HepG2 (cell line): ENCODE results near the gene GPR37. TPM values are rescaled to one million over a fixed set of nuclear protein-coding genes. Genes with fewer than 3 reads are reported as not detected.

Experiments used
- ATAC-seq: fragments of 200-7000 bp; cut with Tn5 transposase; 3 replicates; pipeline ENCODE4 v1.9.1; 2020; ENCODE audit warnings: mild to moderate bottlenecking, moderate library complexity
- BruUV-seq: library from RNA; stranded (reverse); fragments of 400-500 nt; replicated peaks from 2 replicates; lab custom pipeline; 2021; lab: Mats Ljungman, UMichigan
- CTCF ChIA-PET: fragments of 300-600 bp; formaldehyde crosslinking; extraction: SDS; loops from one replicate; lab custom pipeline; 2021; ENCODE audit warnings: low total read pairs, inconsistent platforms, low intra/inter-chr PET ratio; lab: Yijun Ruan, JAX
- POLR2A ChIA-PET: fragments of 350-600 bp; sonication (Branson Sonifier 250); formaldehyde crosslinking; loops from one replicate; lab custom pipeline; 2020; ENCODE audit warnings: antibody characterized with exemption, inconsistent platforms; lab: Yijun Ruan, JAX
- DNase-seq: peaks from one replicate; pipeline ENCODE4 v3.0.0-alpha.2; 2015; ENCODE audit warnings: low spot score
- FAIRE-seq: peaks from 3 replicates; lab custom pipeline; 2011; peaks lifted over from hg19 to GRCh38; lab: Jason Lieb, UNC
- H2AFZ ChIP-seq: one replicate; pipeline ENCODE4 v1.6.1; 2011; ENCODE audit warnings: low read length, inconsistent platforms
- H3K27ac ChIP-seq: fragments of 300-600 bp; 3 replicates; pipeline ENCODE4 v1.8.0; 2011; ENCODE audit warnings: mixed run types, mild to moderate bottlenecking, mixed read lengths, low read length, inconsistent platforms; ENCODE audit not compliant: insufficient read depth; ENCODE audit errors: extremely low read length
- H3K27me3 ChIP-seq, 2 experiments: fragments of 200-600 bp in 1 of 2; 2 replicates in 1 of 2; 3 replicates in 1 of 2; pipeline versions ENCODE4 v1.6.0 to v1.8.0; 2011; ENCODE audit warnings: low read length in 2 of 2, mild to moderate bottlenecking in 2 of 2, moderate library complexity in 2 of 2, inconsistent platforms in 1 of 2; ENCODE audit not compliant: insufficient read depth in 2 of 2, control insufficient read depth in 1 of 2
- H3K36me3 ChIP-seq, 2 experiments: fragments of 200-600 bp in 1 of 2; replicated peaks in 1 of 2; 2 replicates in 1 of 2; 3 replicates in 1 of 2; pipeline versions ENCODE4 v1.5.1 to v1.8.0; 2011; ENCODE audit warnings: low read length in 2 of 2, inconsistent platforms in 1 of 2; ENCODE audit not compliant: insufficient read depth in 2 of 2, control insufficient read depth in 1 of 2
- H3K4me1 ChIP-seq: 2 replicates; pipeline ENCODE4 v1.5.1; 2012; ENCODE audit warnings: low read length, inconsistent platforms; ENCODE audit not compliant: insufficient read depth
- H3K4me2 ChIP-seq: 2 replicates; pipeline ENCODE4 v1.6.0; 2011; ENCODE audit warnings: low read depth, low read length, inconsistent platforms
- H3K4me3 ChIP-seq, 3 experiments: fragments of 200-600 bp in 1 of 3; sonication (generic), shearing (Covaris generic) in 1 of 3; replicated peaks in 1 of 3; 2 replicates each; pipeline ENCODE4 v1.5.1; 2011 to 2016; ENCODE audit warnings: low read length in 3 of 3, inconsistent platforms in 2 of 3, low read depth in 2 of 3, mild to moderate bottlenecking in 2 of 3, control low read depth in 1 of 3, mixed read lengths in 1 of 3; ENCODE audit not compliant: insufficient read depth in 1 of 3
- H3K79me2 ChIP-seq: one replicate; pipeline ENCODE4 v1.6.1; 2011; ENCODE audit warnings: low read length, inconsistent platforms; ENCODE audit not compliant: insufficient read depth
- H3K9ac ChIP-seq: 2 replicates; pipeline ENCODE4 v1.6.0; 2011; ENCODE audit warnings: mild to moderate bottlenecking, low read depth, low read length, inconsistent platforms; ENCODE audit not compliant: insufficient read depth
- H3K9me3 ChIP-seq: 2 replicates; pipeline ENCODE4 v1.5.1; 2012; ENCODE audit warnings: mild to moderate bottlenecking, low read length
- H4K20me1 ChIP-seq: 2 replicates; pipeline ENCODE4 v1.6.0; 2011; ENCODE audit warnings: inconsistent platforms, mild to moderate bottlenecking, low read length, moderate library complexity; ENCODE audit not compliant: insufficient read depth
- AGO2 ChIP-seq: fragments of 200-400 bp; formaldehyde crosslinking; optimal IDR thresholded peaks from 2 replicates; pipeline ENCODE3; 2017; ENCODE audit warnings: mild to moderate bottlenecking, low read depth, low read length, moderate library complexity
- ATF7 ChIP-seq, 2 experiments: fragments of 450-650 bp in 1 of 2; sonication (generic) in 1 of 2; formaldehyde crosslinking in 1 of 2; IDR thresholded peaks; 2 replicates each; pipeline versions ENCODE4 v1.4.0 to v1.6.1; 2016 to 2020; ENCODE audit warnings: antibody characterized with exemption in 1 of 2, mild to moderate bottlenecking in 1 of 2, missing genetic modification reagents in 1 of 2
- FIP1L1 ChIP-seq: fragments of 200-400 bp; formaldehyde crosslinking; IDR thresholded peaks from 2 replicates; pipeline ENCODE4 v1.6.1; 2018; ENCODE audit warnings: low read depth, mild to moderate bottlenecking, low read length, moderate library complexity, borderline replicate concordance; ENCODE audit not compliant: insufficient read depth
- HOXA9 ChIP-seq: sonication (generic); formaldehyde crosslinking; IDR thresholded peaks from 2 replicates; pipeline ENCODE4 v1.8.1; 2022; ENCODE audit warnings: missing genetic modification reagents, mild to moderate bottlenecking, moderate library complexity, borderline replicate concordance
- KAT7 ChIP-seq: IDR thresholded peaks from 2 replicates; pipeline ENCODE4 v1.6.1; 2018; ENCODE audit warnings: borderline replicate concordance, missing compliant biosample characterization
- MAFF ChIP-seq: IDR thresholded peaks from 2 replicates; pipeline ENCODE4 v1.6.1; 2011; ENCODE audit warnings: low read depth, low read length, improper control_type of control experiment
- MAFK ChIP-seq, 2 experiments: IDR thresholded peaks in 1 of 2; conservative IDR thresholded peaks in 1 of 2; 2 replicates each; pipeline ENCODE4 v1.6.1; 2011; ENCODE audit warnings: improper control_type of control experiment in 2 of 2, low read length in 2 of 2
- NFE2 ChIP-seq: sonication (generic); formaldehyde crosslinking; IDR thresholded peaks from 2 replicates; pipeline ENCODE4 v1.4.0; 2020; ENCODE audit warnings: missing genetic modification reagents
- RFXANK ChIP-seq: IDR thresholded peaks from 2 replicates; pipeline ENCODE4 v1.6.1; 2016
- ZKSCAN5 ChIP-seq: sonication (generic); formaldehyde crosslinking; IDR thresholded peaks from 2 replicates; pipeline ENCODE4 v1.5.1; 2020; ENCODE audit warnings: mild to moderate bottlenecking, missing genetic modification reagents
- ZNF274 ChIP-seq: sonication (generic); formaldehyde crosslinking; IDR thresholded peaks from 2 replicates; pipeline ENCODE4 v1.5.1; 2020; ENCODE audit warnings: mild to moderate bottlenecking, missing genetic modification reagents
- ZNF816 ChIP-seq: sonication (generic); formaldehyde crosslinking; IDR thresholded peaks from 2 replicates; pipeline ENCODE4 v1.8.0; 2022; ENCODE audit warnings: missing genetic modification reagents, mild to moderate bottlenecking, borderline replicate concordance
- ZXDC ChIP-seq: sonication (generic); formaldehyde crosslinking; IDR thresholded peaks from 2 replicates; pipeline ENCODE4 v1.5.0; 2020; ENCODE audit warnings: mild to moderate bottlenecking, missing genetic modification reagents
- in situ Hi-C: cut with HindIII; loops from 2 replicates; pipeline ENCODE4 v1.10.0; 2017; ENCODE audit warnings: low pct_unique_long_range_greater_than_20kb; ENCODE audit not compliant: extremely low pct_ligation_motif_present
- intact Hi-C: fragments of 100-400 bp; cut with micrococcal nuclease; formaldehyde crosslinking; loops from one replicate; pipeline ENCODE4 v1.10.0; 2022; ENCODE audit not compliant: unreplicated experiment
- polyA plus RNA-seq, 8 experiments: library from polyadenylated mRNA; depleted of rRNA in 3 of 8; stranded (reverse) in 7 of 8; unstranded in 1 of 8; fragments of >200 nt; fragmentation: Illumina TruSeq in 4 of 8; extraction: Trizol in 4 of 8; gene quantifications; 2 replicates each; pipeline versions ENCODE4 v1.2.1 to v1.2.3, GENCODE V29; 2011 to 2016; ENCODE audit warnings: low read depth in 4 of 8, missing spikeins in 1 of 8, mixed read lengths in 1 of 8; ENCODE audit not compliant: insufficient read depth in 1 of 8
- total RNA-seq, 5 experiments: library from RNA; depleted of rRNA; stranded (reverse); fragments of >200 nt; fragmentation: Illumina TruSeq; extraction: Trizol; gene quantifications; 2 replicates each; pipeline ENCODE4 v1.2.3, GENCODE V29; 2016; ENCODE audit warnings: low read depth in 1 of 5
- TF ChIP-seq, protein P1 (sequence below): sonication (generic); formaldehyde crosslinking; IDR thresholded peaks from 2 replicates; pipeline ENCODE4 v1.8.0; 2023; ENCODE audit warnings: mild to moderate bottlenecking, missing genetic modification reagents
- TF ChIP-seq, protein P2 (sequence below): sonication (generic); formaldehyde crosslinking; IDR thresholded peaks from 2 replicates; pipeline ENCODE4 v1.4.0; 2020; ENCODE audit warnings: missing genetic modification reagents, borderline replicate concordance
- TF ChIP-seq, protein P3 (sequence below): sonication (generic); formaldehyde crosslinking; conservative IDR thresholded peaks from 2 replicates; pipeline ENCODE4 v1.4.0; 2020; ENCODE audit warnings: missing genetic modification reagents

GPR37 gene
- total and polyA plus RNA-seq, 2 of the 13 experiments (the other 11 are each of a cell fraction or from before 2014, with no cell fraction given): not detected

DNA sequence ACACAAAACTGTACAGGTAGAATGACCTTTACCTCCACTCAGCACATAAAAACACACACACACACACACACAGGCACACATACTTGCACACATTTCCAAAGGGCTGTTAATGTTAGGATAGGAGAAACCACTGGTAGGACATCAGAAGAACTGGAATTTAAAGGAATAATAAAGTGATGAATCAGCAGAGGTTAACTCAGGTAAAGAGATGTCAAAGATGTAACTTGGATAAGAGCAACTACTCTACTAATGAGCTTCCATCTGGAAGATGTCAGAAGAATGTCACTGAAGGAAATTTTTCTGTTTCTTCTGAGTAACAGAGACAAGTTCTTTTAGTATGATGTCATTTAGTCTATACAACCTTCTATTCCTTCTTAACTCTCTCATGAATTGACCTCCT lies 26.4 kb upstream of the GPR37 start:
- Histone ChIP-seq H3K79me2 (no peaks in the 10 kb centered on the region), H3K27ac (no peak overlapping the region), H3K4me3 (no peak overlapping the region), H4K20me1 (no peaks in the 10 kb centered on the region), H3K9ac (no peak overlapping the region), H3K4me1 (peaks cover 10% of the 10 kb centered on the region), H3K27me3 (no peaks in the 10 kb centered on the region), H3K4me2 (no peak overlapping the region), H3K9me3 (no peaks in the 10 kb centered on the region), H2AFZ (no peak overlapping the region), H3K36me3 (no peaks in the 10 kb centered on the region)
- CTCF ChIA-PET: no interaction called here
- DNase-seq: no peak
- TF ChIP-seq MAFK (conservative IDR thresholded peaks at IDR 0.05 in 1 of 2, IDR thresholded peaks at IDR 0.05 in 1 of 2; ENCODE audit: low read length in 2 of 2): peak in 1 of 2 experiments; percentile 70; a peak in 3 of 4 replicates
- TF ChIP-seq ATF7 (IDR thresholded peaks at IDR 0.05): peak; percentile 58; the same call in 1 of the 2 replicates
- TF ChIP-seq ATF7 (CRISPR knock-in tag; IDR thresholded peaks at IDR 0.05): no peak
- no peak for TF ChIP-seq KAT7
- TF ChIP-seq, protein P1, sequence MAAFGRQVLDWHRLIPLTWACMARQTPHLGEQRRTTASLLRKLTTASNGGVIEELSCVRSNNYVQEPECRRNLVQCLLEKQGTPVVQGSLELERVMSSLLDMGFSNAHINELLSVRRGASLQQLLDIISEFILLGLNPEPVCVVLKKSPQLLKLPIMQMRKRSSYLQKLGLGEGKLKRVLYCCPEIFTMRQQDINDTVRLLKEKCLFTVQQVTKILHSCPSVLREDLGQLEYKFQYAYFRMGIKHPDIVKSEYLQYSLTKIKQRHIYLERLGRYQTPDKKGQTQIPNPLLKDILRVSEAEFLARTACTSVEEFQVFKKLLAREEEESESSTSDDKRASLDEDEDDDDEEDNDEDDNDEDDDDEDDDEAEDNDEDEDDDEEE: no peak
- TF ChIP-seq ZNF274 (CRISPR knock-in tag): no peak
- TF ChIP-seq AGO2: no peak
- TF ChIP-seq MAFF: peak; percentile 48; the same call in 1 of the 2 replicates
- TF ChIP-seq HOXA9: no peak
- TF ChIP-seq NFE2 (CRISPR knock-in tag): no peak
- TF ChIP-seq ZXDC (CRISPR knock-in tag): no peak
- TF ChIP-seq, protein P2, sequence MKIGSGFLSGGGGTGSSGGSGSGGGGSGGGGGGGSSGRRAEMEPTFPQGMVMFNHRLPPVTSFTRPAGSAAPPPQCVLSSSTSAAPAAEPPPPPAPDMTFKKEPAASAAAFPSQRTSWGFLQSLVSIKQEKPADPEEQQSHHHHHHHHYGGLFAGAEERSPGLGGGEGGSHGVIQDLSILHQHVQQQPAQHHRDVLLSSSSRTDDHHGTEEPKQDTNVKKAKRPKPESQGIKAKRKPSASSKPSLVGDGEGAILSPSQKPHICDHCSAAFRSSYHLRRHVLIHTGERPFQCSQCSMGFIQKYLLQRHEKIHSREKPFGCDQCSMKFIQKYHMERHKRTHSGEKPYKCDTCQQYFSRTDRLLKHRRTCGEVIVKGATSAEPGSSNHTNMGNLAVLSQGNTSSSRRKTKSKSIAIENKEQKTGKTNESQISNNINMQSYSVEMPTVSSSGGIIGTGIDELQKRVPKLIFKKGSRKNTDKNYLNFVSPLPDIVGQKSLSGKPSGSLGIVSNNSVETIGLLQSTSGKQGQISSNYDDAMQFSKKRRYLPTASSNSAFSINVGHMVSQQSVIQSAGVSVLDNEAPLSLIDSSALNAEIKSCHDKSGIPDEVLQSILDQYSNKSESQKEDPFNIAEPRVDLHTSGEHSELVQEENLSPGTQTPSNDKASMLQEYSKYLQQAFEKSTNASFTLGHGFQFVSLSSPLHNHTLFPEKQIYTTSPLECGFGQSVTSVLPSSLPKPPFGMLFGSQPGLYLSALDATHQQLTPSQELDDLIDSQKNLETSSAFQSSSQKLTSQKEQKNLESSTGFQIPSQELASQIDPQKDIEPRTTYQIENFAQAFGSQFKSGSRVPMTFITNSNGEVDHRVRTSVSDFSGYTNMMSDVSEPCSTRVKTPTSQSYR (CRISPR knock-in tag): no peak
- TF ChIP-seq, protein P3, sequence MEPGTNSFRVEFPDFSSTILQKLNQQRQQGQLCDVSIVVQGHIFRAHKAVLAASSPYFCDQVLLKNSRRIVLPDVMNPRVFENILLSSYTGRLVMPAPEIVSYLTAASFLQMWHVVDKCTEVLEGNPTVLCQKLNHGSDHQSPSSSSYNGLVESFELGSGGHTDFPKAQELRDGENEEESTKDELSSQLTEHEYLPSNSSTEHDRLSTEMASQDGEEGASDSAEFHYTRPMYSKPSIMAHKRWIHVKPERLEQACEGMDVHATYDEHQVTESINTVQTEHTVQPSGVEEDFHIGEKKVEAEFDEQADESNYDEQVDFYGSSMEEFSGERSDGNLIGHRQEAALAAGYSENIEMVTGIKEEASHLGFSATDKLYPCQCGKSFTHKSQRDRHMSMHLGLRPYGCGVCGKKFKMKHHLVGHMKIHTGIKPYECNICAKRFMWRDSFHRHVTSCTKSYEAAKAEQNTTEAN (CRISPR knock-in tag): no peak
- no peak for TF ChIP-seq ZKSCAN5 (CRISPR knock-in tag)
- TF ChIP-seq ZNF816 (CRISPR knock-in tag): no peak
- TF ChIP-seq RFXANK (CRISPR knock-in tag): no peak
- no peak for TF ChIP-seq FIP1L1
- BruUV-seq: no TSS peak
- intact Hi-C loops: no loop called here
- POLR2A ChIA-PET: no interaction called here
- ATAC-seq: no peak
- FAIRE-seq: no peak
- in situ Hi-C loops: no loop called here
